Measurements from ENCODE around the gene CCM2. TPM values are rescaled to one million over a fixed set of nuclear protein-coding genes. Genes with fewer than 3 reads are reported as not detected.

CCM2 gene
- 35.5 and 64.8 TPM in 2 replicates for total RNA-seq (2014; rRNA removed; shearing (Covaris generic))

DNA sequence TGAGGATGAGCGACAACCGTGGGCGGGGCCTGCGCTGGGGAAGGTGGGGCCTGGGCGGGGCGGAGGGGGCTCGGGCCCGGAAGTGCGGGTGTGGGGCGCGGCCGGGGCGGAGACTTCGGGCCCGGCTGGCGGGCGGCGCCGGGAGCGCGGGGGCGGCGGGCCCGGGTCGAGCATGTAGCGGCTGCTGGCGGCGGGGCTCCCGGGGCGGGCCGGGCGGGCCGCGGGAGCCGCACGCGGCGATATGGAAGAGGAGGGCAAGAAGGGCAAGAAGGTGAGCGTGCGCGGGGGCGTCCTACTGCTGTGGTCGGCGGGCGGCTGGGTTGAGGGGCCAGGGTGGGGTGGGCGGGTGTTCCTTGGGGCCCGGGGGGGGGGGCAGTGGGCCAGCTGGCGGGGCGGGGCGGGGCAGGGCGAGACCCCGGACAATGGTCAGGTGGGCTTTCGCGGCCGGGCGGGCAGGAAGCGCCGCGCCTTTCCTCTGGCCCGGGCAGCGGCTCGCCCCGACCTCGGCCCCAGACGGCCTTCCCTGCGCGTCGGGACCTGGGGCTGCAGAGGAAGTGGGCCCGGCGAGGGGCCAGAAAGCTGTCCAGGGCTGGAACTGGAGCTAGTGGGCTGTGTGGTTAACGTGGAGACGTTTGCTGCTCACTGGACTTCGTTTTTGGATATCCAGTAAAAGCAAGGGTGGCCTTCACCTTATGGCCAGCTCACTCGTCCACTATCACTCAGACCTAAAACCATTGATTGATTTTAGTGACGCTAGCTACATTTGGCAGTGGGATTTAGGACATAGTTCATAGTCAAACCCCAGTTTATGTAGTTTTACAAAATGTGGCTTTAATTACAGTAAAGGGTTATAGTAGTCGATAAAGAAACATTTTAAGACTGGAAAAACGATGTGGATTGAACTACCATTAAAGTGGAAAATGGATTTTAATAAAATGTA, at the start of gene CCM2:
Gene CCM2 (plus strand): TSS at position 109 of the 940 bp plus-strand sequence. CDS start 133 bp downstream, at position 242.
- peak; percentile 39 to 58 for DNase-seq (ENCODE audit: low read depth in 1 of 2, low spot score in 2 of 2)

DNA sequence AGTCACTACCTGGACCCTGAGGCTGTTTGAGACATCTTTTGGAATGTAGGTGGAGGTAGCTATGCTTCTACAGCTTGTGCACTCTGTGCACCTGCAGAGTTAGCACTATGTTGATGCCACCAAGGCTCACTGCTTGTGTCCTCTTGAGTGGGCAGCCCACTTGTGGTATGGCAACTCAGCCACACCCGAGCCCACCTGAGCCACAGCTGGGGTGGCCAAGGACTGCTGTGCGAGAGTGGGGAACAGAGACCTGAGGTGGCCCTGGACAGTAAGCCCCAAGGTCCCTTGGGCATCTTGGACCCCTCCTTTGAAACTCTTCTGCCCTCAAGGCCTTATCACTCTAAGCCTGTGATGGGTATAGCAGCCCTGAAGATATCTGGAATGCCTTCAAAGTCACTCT, 46.8 kb upstream of the CCM2 start:
- DNase-seq (ENCODE audit: low read depth in 1 of 2, low spot score in 2 of 2), result peak in 1 of 2 experiments; percentile 36
- no peak overlapping the region for H3K4me3 ChIP-seq
- H3K27ac ChIP-seq, result no peak overlapping the region
- H3K27me3 ChIP-seq (replicated peaks), result peaks cover 10% of the 10 kb centered on the region
- H3K4me1 ChIP-seq (replicated peaks), result no peaks in the 10 kb centered on the region
- no peaks in the 10 kb centered on the region for H3K9me3 ChIP-seq (replicated peaks)
- H3K36me3 ChIP-seq, result no peaks in the 10 kb centered on the region

More for the DNA sequence above, at the start of gene CCM2:
- Histone ChIP-seq H3K4me3 (peak within 1 kb of the TSS; percentile 72), H3K4me1 (replicated peaks) (peaks cover 14% of the 10 kb centered on the region), H3K27me3 (replicated peaks) (no peaks in the 10 kb centered on the region), H3K36me3 (peaks cover 19% of the 10 kb centered on the region), H3K9me3 (replicated peaks) (no peaks in the 10 kb centered on the region; the same call in 1 of the 2 replicates), H3K27ac (peak within 1 kb of the TSS; percentile 63)

DNA sequence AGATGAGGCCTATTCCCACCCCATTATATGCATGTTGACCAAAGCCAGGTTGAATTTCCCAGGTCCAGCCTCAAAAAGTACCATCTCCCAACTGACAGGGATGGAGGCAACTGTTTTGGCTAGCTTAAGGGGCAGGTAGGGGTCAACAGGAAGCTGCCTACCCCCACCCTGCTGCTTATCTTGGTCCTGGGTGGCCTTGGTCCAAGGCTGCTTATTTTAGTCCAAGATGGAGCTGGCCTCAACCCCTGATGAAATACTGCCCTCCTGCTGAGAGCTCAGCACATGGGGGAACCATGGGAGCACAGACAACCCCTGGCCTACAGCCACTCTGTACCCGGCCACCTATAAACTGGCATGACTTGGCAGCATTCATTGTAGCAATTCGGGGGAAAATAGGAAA, 44.3 kb upstream of the CCM2 start:
- no peak overlapping the region for H3K4me3 ChIP-seq
- peak in 1 of 2 experiments; percentile 14 for DNase-seq (ENCODE audit: low read depth in 1 of 2, low spot score in 2 of 2)
- H3K4me1 ChIP-seq (replicated peaks), result no peaks in the 10 kb centered on the region

DNA sequence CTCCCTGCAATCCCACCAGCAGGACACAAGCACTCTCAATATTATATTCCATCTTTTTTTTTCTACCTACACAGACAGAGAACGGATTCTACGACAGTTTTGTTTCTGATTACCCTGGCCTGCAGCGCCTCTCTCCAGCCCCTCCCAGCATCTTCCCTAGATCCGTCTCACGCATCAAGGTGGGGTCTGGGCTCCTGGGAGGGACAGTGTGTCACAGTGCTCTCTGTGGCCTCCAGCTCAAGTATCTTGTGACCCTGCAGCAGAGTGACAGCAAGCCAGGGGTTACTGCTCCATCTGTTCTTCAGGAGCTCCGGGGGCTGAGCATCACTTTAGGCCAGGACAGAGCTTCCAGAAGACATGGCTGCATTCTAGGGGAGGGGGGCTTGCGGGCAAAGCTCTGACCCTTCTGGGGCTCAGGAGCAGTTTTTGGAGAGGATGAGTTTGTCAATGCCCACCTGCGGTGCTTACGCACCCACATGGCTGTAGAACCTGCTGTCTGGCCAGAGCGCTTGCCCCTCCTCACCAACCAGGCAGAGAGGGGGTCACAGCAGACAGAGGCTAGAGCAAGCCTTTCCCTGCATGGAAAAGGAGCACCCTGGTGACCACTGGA, 43.7 kb upstream of the CCM2 start:
- Histone ChIP-seq H3K27me3 (replicated peaks) (peaks cover 7% of the 10 kb centered on the region), H3K4me3 (no peak overlapping the region), H3K4me1 (replicated peaks) (no peaks in the 10 kb centered on the region), H3K9me3 (replicated peaks) (no peaks in the 10 kb centered on the region), H3K27ac (no peak overlapping the region), H3K36me3 (no peaks in the 10 kb centered on the region)
- DNase-seq (ENCODE audit: low read depth in 1 of 2, low spot score in 2 of 2), result peak in 1 of 2 experiments; percentile 29

More for the DNA sequence above, 44.3 kb upstream of the CCM2 start:
- H3K27me3 ChIP-seq (replicated peaks), result peaks cover 7% of the 10 kb centered on the region
- no peaks in the 10 kb centered on the region for H3K9me3 ChIP-seq (replicated peaks)
- no peaks in the 10 kb centered on the region for H3K36me3 ChIP-seq
- H3K27ac ChIP-seq, result no peak overlapping the region

DNA sequence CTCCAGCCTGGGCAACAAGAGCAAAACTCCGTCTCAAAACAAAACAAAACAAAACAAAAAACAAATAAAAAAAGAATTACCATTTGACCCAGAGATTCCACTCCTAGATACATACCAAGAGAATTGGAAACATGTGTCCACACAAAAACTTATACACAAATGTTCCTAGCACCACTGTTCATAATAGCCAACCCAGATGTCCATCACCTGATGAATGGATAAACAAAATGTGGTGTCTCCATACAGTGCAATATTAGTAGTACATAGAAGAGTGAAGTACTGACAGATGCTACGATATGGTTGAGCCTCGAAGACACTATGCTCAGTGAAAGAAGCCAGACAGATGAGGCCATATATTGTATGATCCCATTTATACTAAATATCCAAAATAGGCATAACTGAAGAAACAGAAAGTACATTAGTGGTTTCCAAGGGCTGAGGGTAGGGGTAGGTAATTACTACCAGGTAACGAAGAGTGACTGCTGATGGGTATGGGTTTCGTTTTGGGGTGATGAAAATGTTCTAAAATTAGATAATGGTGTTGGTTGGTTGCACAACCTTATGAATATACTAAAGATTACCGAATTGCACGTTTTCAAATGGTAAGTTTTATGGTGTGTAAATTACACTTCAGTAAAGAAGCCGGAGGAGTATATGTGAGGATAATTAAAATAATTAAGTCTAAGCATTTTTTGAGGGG, 41.2 kb upstream of the CCM2 start:
- Histone ChIP-seq H3K36me3 (no peaks in the 10 kb centered on the region), H3K4me3 (no peak overlapping the region), H3K27me3 (replicated peaks) (peaks cover 17% of the 10 kb centered on the region), H3K9me3 (replicated peaks) (no peaks in the 10 kb centered on the region), H3K4me1 (replicated peaks) (peaks cover 10% of the 10 kb centered on the region), H3K27ac (no peak overlapping the region)
- no peak for DNase-seq (ENCODE audit: low read depth in 1 of 2, low spot score in 2 of 2)

DNA sequence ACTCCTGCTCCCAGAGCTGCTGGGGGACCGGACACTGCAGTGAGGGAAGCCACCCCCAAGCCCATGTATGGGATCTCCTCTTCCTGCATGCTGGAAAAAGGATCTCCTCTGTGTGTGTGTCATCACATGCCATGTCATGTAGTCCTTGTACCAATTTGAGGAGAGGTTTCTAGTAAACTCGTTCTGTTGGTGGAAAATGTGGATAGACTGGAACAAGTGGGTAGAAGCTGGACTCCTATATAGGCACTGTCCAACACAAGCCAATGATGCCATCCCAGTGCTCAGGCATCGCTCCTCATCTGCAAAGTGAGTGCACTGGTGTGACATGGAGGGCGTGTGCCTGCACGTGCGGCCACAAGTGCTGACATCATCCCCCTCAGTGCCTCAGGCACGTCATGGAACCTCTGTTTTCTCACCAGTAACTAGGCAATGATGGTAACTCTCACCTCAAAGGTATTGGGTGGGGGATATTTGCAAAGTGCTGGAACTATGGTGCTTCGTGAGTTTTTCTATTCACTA, 40.5 kb upstream of the CCM2 start:
- no peak for DNase-seq (ENCODE audit: low read depth in 1 of 2, low spot score in 2 of 2)
- H3K27me3 ChIP-seq (replicated peaks), result peaks cover 17% of the 10 kb centered on the region
- no peak overlapping the region for H3K4me3 ChIP-seq
- no peak overlapping the region for H3K27ac ChIP-seq
- no peaks in the 10 kb centered on the region for H3K36me3 ChIP-seq
- no peaks in the 10 kb centered on the region for H3K9me3 ChIP-seq (replicated peaks)
- H3K4me1 ChIP-seq (replicated peaks), result peaks cover 10% of the 10 kb centered on the region

DNA sequence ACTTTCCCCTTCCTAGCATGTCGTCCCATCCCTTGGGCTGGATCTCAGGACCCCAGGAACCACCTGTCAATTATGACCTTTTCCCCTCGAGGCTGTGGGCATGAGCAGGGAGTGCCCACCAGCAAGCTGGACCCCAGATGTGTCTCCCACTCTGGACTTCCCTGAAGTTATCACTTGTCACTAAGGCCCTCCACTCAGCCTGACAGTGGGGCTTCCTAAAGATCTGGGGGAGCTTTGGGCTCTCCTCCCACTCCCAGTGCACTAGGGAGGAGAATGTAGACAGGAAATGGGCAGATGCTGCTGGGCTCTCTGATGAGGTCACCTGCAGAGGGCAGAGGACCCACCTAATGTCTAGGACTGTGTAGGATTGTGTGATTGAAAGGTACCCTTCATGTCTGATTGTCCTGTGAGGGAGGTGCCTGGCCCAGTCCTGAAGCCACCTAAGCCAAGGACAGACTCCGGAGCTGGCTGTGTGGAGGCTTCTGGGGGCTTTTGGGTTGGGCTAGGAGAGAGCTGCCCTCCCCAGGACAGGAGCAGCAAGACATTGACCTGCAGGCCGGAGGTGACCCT, 39.9 kb upstream of the CCM2 start:
- no peak overlapping the region for H3K4me3 ChIP-seq
- H3K27me3 ChIP-seq (replicated peaks), result peaks cover 17% of the 10 kb centered on the region
- H3K4me1 ChIP-seq (replicated peaks), result peaks cover 10% of the 10 kb centered on the region
- H3K27ac ChIP-seq, result no peak overlapping the region
- no peaks in the 10 kb centered on the region for H3K9me3 ChIP-seq (replicated peaks)
- DNase-seq (ENCODE audit: low read depth in 1 of 2, low spot score in 2 of 2), result no peak
- no peaks in the 10 kb centered on the region for H3K36me3 ChIP-seq

DNA sequence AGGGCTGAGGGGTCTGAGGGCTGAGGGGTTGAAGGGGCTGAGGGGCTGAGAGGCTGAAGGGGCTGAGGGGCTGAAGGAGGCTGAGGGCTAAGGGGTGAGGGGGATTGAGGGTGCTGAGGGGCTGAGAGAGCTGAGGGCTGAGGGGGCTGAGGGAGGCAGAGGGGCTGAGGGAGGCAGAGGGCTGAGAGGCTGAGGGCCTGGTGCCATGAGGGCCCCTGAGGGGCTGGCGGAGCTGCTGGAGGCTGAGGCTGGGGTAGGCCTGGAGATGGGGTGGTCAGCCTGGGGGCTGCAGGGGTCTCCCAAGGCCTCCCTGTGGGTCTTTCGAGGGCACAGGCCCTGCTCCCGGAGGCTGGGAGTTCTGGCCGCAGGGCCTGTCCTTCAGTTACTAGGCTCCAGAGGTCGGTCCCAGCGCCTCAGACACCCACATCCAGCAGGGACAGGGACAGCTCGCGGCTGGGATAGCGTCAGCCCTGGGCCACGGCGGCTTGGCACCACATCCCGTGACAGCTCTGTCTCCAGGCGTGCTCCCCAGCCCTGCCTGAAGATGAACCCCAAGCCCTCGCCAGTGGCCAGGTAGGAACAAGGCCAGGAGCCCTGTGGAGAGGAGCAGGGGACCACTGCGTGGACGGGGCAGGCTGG, 38.0 kb upstream of the CCM2 start:
- H3K9me3 ChIP-seq (replicated peaks), result no peaks in the 10 kb centered on the region
- no peak overlapping the region for H3K27ac ChIP-seq
- no peak for DNase-seq (ENCODE audit: low read depth in 1 of 2, low spot score in 2 of 2)
- H3K27me3 ChIP-seq (replicated peaks), result peaks cover 17% of the 10 kb centered on the region
- no peaks in the 10 kb centered on the region for H3K36me3 ChIP-seq
- H3K4me3 ChIP-seq, result no peak overlapping the region
- peaks cover 10% of the 10 kb centered on the region for H3K4me1 ChIP-seq (replicated peaks)

DNA sequence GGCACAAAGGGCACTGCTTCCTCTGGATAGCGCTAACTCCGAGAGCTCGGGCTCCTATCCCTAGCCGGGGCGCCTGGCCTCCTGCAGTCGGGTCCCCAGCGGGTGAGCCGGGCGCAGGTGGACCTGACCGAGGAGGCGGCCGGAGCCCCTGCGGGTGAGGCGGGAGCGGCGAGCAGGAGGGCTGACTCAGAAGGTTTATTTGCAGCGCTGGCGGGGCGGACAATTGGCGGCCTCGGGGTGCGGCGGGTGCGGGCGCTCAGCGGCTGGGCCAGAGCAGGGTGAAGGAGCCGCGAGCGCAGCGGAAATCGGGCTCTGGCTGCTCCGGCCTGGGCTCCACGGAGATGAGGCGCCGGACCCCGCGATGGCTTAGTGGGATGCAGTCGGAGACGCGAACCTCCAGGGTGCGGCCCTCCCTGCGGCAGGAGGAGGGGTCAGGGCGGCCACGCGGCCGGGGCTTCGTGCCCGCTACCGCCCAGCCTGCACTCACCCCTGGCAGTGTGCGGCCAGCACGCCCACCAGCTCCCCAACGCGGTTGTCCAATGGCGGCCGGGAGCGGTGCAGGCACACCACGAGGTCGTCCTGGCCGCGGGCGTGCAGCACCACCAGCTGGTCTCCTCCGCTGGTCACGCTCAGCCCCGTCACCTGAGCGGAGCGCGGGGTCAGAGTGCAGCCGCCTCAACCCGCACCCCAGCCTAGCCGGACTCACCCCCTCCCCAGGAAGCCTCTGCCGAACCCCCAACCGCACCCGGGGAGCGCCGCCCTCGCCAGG, 37.3 kb upstream of the CCM2 start:
- Histone ChIP-seq H3K36me3 (no peaks in the 10 kb centered on the region), H3K27me3 (replicated peaks) (peaks cover 17% of the 10 kb centered on the region), H3K9me3 (replicated peaks) (no peaks in the 10 kb centered on the region), H3K4me3 (peak overlapping the region; percentile 17; the same call in 1 of the 2 replicates), H3K4me1 (replicated peaks) (peaks cover 10% of the 10 kb centered on the region), H3K27ac (no peak overlapping the region)
- no peak for DNase-seq (ENCODE audit: low read depth in 1 of 2, low spot score in 2 of 2)

DNA sequence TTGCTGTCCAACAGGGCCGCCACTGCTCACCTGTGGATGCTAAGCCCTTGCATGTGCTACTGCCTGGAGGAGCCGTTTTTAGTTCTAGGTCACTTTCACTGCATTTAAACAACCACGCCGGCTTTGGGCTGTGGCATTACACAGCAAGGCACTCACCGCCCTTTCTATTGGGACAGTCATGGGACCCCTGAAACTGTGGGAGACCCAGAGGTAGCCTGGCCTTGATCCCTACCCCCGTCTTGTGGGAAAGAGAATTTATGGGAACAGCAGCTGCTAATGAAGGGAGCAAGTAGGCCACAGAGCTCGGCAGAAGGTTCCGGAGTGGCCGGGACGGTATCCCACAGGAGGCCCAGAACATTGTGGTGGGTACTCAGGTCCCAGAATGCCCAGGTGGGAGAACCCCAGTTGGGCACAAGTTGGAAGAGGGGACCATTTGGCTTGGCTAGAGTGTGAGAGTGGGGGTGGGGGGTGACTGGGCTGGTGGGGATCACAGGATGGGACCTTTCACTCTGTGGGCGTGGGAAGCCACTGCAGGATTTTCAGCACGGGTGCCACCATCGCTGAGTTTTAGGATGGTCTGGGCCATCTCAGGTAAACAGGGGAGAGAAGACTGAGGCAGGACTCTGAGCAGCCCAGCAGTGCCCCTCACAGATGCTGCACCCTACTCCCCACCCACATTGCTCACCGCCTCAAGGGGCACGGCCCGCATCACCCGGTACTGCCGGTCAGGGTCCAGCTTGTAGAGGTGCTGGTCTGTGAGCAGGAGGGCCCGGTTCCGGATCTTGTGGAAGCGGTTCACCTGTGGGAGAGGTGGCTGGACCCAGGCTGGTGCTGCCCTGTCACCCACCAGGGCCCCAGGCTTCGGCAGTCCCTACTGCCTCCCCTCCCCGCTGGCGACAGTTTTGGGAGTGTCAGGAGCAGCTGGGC, 36.4 kb upstream of the CCM2 start:
- H3K4me3 ChIP-seq, result no peak overlapping the region
- H3K27ac ChIP-seq, result no peak overlapping the region
- no peaks in the 10 kb centered on the region for H3K36me3 ChIP-seq
- H3K27me3 ChIP-seq (replicated peaks), result peaks cover 17% of the 10 kb centered on the region
- H3K4me1 ChIP-seq (replicated peaks), result peaks cover 10% of the 10 kb centered on the region
- no peaks in the 10 kb centered on the region for H3K9me3 ChIP-seq (replicated peaks)
- no peak for DNase-seq (ENCODE audit: low read depth in 1 of 2, low spot score in 2 of 2)

DNA sequence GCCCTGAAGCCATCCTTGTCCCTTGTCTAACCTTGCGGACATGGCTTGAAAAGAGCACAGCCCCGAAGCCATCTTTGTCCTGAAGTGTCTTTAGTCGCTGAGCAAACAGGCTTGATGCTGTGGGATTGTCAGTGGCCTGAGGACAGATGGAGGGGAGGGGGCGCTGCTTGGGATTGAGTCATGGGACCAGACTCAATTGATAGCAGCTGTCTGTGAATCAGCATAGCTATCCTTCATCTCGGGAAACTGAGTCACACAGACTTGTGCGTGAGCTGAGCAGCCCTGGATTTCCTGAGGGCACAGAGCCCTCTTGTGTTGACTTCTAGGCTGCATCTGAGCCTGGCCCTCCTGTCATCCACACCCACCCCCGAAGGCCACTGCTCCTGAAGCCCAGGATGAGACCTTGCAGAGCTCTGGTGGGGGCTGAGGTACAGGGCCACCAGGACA, 35.6 kb upstream of the CCM2 start:
- H3K4me3 ChIP-seq, result no peak overlapping the region
- H3K4me1 ChIP-seq (replicated peaks), result peaks cover 10% of the 10 kb centered on the region
- no peaks in the 10 kb centered on the region for H3K9me3 ChIP-seq (replicated peaks)
- DNase-seq (ENCODE audit: low read depth in 1 of 2, low spot score in 2 of 2), result no peak
- H3K27me3 ChIP-seq (replicated peaks), result peaks cover 17% of the 10 kb centered on the region
- H3K27ac ChIP-seq, result no peak overlapping the region
- H3K36me3 ChIP-seq, result no peaks in the 10 kb centered on the region

Measured in SJSA1 (cell line).